Transverse colon (tissue), 4 donors: ENCODE data around the gene ZNF33B.

Experiments used
- CTCF ChIP-seq, 5 experiments: fragments of 200-600 bp in 3 of 5; fragments of 450-650 bp in 2 of 5; sonication (generic) in 3 of 5; IDR thresholded peaks; 1 replicate in 2 of 5; 2 replicates in 3 of 5; pipeline ENCODE4 v1.5.1; 2016 to 2017; ENCODE audit warnings: antibody characterized with exemption in 5 of 5, inconsistent platforms in 3 of 5, mild to moderate bottlenecking in 2 of 5, moderate library complexity in 1 of 5
- EP300 ChIP-seq: sonication (generic); formaldehyde crosslinking; IDR thresholded peaks from one replicate; pipeline ENCODE4 v1.6.1; 2017; ENCODE audit warnings: antibody characterized with exemption, low read depth
- POLR2A ChIP-seq: fragments of 450-650 bp; IDR thresholded peaks from one replicate; pipeline ENCODE4 v1.6.1; 2016; ENCODE audit warnings: antibody characterized with exemption, mild to moderate bottlenecking, moderate library complexity
- POLR2AphosphoS5 ChIP-seq, 3 donors: sonication (generic); formaldehyde crosslinking; IDR thresholded peaks; one replicate each; pipeline ENCODE4 v1.6.1; 2016; ENCODE audit warnings: antibody characterized with exemption in 3 of 3

- TF ChIP-seq EP300 (no peak), CTCF (IDR thresholded peaks at IDR 0.05) (no peak), POLR2A (no peak), POLR2AphosphoS5 (IDR thresholded peaks at IDR 0.05) (no peak)
Measured at GRCh38 chr10:42645103-42645502, 6.7 kb upstream of the ZNF33B start.
